ENCODE data around the gene DACH2. TPM values are rescaled to one million over a fixed set of nuclear protein-coding genes. Genes with fewer than 3 reads are reported as not detected.

The DACH2 gene
- total RNA-seq, 1 donor, result under 0.01 TPM

DNA sequence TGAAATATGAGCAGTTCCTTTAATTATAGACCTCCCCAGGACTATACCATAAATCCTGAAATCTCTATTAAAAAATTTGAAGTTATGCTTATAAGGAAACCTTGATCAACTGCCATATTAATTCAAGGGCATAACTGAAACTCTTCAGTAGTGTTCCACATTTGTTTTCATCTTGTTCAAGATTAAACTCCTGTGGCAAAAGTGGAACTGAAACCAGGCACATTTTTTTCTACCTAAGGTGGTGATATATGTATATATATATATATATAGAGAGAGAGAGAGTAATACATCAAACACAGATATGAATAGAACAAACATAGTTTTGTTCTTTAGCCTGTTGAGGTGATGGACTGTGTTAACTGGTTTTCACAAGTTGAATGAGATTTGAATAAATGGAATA is 287.9 kb downstream of the DACH2 start:
- TF ChIP-seq, protein P1, sequence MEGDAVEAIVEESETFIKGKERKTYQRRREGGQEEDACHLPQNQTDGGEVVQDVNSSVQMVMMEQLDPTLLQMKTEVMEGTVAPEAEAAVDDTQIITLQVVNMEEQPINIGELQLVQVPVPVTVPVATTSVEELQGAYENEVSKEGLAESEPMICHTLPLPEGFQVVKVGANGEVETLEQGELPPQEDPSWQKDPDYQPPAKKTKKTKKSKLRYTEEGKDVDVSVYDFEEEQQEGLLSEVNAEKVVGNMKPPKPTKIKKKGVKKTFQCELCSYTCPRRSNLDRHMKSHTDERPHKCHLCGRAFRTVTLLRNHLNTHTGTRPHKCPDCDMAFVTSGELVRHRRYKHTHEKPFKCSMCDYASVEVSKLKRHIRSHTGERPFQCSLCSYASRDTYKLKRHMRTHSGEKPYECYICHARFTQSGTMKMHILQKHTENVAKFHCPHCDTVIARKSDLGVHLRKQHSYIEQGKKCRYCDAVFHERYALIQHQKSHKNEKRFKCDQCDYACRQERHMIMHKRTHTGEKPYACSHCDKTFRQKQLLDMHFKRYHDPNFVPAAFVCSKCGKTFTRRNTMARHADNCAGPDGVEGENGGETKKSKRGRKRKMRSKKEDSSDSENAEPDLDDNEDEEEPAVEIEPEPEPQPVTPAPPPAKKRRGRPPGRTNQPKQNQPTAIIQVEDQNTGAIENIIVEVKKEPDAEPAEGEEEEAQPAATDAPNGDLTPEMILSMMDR (IDR thresholded peaks at IDR 0.05; ENCODE audit: insufficient read depth, low read depth, low read length), result no peak
- DNase-seq (ENCODE audit: low read depth), result no peak
- H3K4me3 ChIP-seq (ENCODE audit: low read depth, low read length), result no peak overlapping the region

- TF ChIP-seq, protein P1 (IDR thresholded peaks at IDR 0.05; ENCODE audit: insufficient read depth, low read depth, low read length), result no peak
- H3K4me3 ChIP-seq (ENCODE audit: low read depth, low read length), result no peak overlapping the region
- DNase-seq (ENCODE audit: low read depth), result no peak
These were observed 307.2 kb downstream of the DACH2 start for GRCh38 chrX:86455495-86455894.

DNA sequence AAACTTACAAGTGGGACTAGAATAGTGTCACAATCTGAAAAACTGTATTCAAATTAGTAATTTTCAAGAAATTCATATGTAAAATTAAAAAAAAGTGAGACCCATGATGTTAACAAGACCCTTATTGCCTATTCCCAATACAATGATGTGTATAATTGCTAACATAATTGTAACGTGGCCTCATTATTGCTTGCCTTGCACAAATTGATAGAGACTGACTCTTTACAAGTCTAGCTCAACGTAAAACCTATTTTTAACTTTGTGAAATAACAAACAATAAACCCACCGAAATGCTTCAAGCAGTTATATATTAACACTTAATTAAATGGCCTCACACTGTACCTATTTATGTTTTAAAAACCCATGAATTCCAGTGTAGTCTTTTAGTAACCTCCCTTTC is 312.5 kb downstream of the DACH2 start:
- TF ChIP-seq, protein P1 (IDR thresholded peaks at IDR 0.05; ENCODE audit: insufficient read depth, low read depth, low read length), result no peak
- no peak overlapping the region for H3K4me3 ChIP-seq (ENCODE audit: low read depth, low read length)
- no peak for DNase-seq (ENCODE audit: low read depth)

- TF ChIP-seq, protein P1 (IDR thresholded peaks at IDR 0.05; ENCODE audit: insufficient read depth, low read depth, low read length), result no peak
- no peak for DNase-seq (ENCODE audit: low read depth)
- no peak overlapping the region for H3K4me3 ChIP-seq (ENCODE audit: low read depth, low read length)
These were observed 356.0 kb downstream of the DACH2 start for GRCh38 chrX:86504297-86504696.

GRCh38 chrX:86507331-86507730 is 359.1 kb downstream of the DACH2 start:
- no peak for DNase-seq (ENCODE audit: low read depth)
- TF ChIP-seq, protein P1 (IDR thresholded peaks at IDR 0.05; ENCODE audit: insufficient read depth, low read depth, low read length), result no peak
- no peak overlapping the region for H3K4me3 ChIP-seq (ENCODE audit: low read depth, low read length)

DNA sequence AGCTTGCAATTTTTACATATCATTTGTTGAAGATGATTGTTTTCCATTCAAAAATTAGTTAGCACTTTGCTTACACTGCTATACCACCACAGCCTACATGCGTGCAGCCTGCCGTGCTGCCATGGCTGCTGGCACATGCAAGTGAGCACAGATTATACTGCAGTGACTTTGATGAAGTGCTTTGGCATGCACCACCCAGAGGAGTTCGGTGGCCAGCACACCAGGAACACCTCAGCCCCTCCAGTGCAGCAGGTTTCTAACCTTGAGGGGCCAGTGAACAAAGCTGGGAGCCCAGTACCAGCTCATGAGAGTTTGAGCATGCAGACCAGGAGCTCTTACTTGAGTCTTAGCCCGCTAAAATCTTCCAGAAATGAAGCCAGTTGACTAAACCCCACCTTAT is 431.5 kb downstream of the DACH2 start:
- TF ChIP-seq, protein P1 (IDR thresholded peaks at IDR 0.05; ENCODE audit: insufficient read depth, low read depth, low read length), result no peak
- no peak overlapping the region for H3K4me3 ChIP-seq (ENCODE audit: low read depth, low read length)
- DNase-seq (ENCODE audit: low read depth), result no peak

DNA sequence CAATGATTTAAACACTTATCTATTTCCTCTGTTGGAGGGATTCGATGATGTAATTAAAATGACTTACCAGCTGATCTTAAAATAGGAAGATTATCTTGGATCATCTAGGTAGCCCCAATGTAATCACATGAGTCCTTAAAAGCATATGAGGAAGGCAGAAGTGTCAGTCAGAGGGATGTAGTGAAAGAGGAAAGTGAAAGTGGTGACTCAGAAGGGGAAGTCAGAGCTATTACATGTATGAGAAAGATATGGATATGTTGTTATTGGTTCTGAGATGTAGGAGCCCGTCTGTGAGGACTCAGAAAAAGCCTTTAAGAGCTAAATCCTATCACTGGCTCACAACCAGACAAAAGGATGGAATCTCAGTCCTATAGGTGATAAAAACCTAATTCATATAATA is 456.4 kb downstream of the DACH2 start:
- no peak for DNase-seq (ENCODE audit: low read depth)

More for the DNA sequence above, 456.4 kb downstream of the DACH2 start:
- TF ChIP-seq, protein P1 (IDR thresholded peaks at IDR 0.05; ENCODE audit: insufficient read depth, low read depth, low read length), result no peak
- no peak overlapping the region for H3K4me3 ChIP-seq (ENCODE audit: low read depth, low read length)
